ENCODE data around the gene PDLIM4.

GRCh38 chr5:132319975-132320374, 62.5 kb downstream of the PDLIM4 start:
- TF ChIP-seq POLR2A (IDR thresholded peaks at IDR 0.05), result no peak
- TF ChIP-seq, protein P1, sequence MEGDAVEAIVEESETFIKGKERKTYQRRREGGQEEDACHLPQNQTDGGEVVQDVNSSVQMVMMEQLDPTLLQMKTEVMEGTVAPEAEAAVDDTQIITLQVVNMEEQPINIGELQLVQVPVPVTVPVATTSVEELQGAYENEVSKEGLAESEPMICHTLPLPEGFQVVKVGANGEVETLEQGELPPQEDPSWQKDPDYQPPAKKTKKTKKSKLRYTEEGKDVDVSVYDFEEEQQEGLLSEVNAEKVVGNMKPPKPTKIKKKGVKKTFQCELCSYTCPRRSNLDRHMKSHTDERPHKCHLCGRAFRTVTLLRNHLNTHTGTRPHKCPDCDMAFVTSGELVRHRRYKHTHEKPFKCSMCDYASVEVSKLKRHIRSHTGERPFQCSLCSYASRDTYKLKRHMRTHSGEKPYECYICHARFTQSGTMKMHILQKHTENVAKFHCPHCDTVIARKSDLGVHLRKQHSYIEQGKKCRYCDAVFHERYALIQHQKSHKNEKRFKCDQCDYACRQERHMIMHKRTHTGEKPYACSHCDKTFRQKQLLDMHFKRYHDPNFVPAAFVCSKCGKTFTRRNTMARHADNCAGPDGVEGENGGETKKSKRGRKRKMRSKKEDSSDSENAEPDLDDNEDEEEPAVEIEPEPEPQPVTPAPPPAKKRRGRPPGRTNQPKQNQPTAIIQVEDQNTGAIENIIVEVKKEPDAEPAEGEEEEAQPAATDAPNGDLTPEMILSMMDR (IDR thresholded peaks at IDR 0.05), result no peak
